A172 (cell line): ENCODE results near the gene SPOCK1. TPM values are rescaled to one million over a fixed set of nuclear protein-coding genes. Genes with fewer than 3 reads are reported as not detected.
A peak's percentile ranks its signal among the peaks of the same experiment; 100 is the strongest.

ENCODE experiments used
- DNase-seq: peaks from one replicate; pipeline ENCODE4 v3.0.0-alpha.2; 2015; ENCODE audit warnings: low spot score
- total RNA-seq: library from RNA; depleted of rRNA; stranded (reverse); fragments of >200 nt; shearing (Covaris generic); gene quantifications from 2 replicates; pipeline ENCODE4 v1.2.3, GENCODE V29; 2014

SPOCK1 gene
- total RNA-seq, 1 experiment from 2014 or later: 6.5 TPM

DNA sequence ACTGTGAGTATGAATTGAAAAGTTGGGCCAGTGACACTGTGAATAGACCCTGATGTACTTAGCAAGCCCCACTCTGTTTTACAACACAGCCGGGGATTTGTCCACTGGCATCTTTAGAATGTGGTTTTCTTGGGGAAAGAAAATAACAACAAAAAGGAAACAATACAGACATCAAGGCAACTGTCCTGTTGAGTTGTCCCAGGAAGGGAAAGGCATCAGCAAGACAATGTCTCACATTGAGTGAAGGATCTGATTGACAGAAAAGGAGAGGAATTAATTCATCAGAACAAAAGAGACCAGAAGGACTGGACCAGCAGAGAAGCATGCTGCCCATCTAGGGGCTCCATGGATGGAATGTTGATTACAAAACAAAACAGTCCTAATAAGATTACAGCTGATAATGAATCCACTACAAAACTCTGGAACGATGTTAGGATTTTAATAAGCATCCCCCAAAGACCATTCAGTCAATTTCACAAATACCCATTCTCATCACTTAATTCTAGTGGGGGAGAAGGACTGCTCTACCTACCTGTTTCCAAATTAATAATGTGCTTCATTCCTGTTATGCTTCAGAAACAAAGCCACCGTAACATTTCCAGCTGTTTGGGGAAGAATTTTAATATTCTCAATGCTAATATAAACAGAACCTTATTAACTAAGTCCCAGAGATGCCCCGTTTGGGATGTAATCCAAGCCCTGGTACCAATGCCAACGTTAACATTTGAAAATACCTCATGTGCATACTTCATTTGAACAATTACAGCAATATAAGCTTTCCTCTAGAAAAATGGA lies 298.0 kb downstream of the SPOCK1 start:
- no peak for DNase-seq

DNA sequence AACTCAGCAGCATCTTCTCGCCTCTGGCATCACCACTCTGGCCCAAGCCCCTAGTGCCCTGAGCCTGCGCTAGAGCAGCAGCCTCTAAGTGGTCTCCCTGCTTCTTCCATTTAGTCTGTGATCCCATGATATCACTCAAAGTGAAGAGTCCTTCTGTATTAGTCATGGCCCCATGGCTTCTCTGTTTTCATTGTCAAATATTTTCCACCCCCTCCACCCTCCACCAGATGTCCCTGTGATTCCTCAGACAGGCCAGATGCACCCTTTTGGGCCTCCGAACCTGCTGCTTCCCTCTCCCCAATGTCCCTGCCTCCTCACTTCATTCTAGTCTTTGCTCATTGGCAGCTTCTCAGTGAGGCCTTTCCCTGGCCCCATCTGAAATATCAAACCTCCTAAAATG lies 299.2 kb downstream of the SPOCK1 start:
- peak; percentile 32 for DNase-seq

DNA sequence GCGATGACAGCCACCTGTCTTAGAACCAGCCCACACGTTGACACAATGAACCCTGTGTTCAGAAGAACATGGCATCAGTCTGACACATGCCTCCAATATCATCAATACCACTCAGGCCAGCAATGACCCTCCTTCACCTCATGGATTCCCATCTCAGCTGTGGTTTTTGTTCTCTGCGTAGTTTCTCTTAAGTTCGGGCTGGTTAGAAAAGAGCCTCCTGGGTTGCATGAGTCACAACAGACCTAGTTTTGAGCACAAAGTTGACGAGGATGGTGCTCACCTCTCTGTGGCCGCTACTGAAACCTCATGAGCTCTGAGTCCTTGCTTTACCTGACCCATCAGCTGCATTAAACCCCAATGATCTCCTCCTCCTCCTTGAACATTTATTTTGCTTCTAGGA lies 299.9 kb downstream of the SPOCK1 start:
- no peak for DNase-seq

DNA sequence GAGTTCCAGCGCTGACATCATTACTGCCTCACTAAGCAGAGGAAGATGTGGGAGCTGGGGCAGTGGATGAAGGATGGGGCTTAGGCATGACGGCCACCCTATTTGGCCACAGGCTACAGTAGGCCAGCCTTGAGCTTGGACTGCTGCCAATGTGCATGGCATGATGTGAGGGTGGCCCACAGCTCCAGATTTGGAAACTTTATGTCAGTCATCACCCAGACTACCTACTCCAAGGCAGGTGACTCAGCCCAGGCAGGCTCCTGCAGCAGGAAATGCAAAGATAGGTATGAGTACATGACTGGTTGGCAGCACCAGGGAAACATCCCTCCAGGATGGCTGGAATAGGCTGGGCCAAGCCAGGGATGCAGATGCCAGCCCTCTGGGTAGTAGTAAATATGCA lies 303.6 kb downstream of the SPOCK1 start:
- peak; percentile 21 for DNase-seq

DNA sequence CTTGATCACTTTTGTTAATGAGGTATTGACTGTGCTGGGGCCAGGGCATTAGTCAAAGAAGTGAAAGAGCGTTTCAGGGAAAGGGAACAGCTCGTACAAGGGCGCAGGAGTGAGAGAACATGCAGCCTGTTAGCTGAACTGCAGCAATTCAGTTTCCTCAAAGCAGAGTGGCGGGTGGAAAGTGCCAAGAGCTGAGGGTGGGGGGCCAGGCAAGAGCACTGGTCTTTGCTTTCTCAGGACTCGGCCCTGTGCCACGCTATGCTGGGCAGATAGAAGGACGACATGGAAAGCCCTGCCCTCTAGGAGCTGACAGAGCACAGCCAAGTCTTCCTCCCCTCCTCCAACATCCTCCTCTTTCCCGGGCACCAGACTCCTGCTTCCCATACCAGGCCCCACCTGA lies 304.8 kb downstream of the SPOCK1 start:
- DNase-seq: no peak

DNA sequence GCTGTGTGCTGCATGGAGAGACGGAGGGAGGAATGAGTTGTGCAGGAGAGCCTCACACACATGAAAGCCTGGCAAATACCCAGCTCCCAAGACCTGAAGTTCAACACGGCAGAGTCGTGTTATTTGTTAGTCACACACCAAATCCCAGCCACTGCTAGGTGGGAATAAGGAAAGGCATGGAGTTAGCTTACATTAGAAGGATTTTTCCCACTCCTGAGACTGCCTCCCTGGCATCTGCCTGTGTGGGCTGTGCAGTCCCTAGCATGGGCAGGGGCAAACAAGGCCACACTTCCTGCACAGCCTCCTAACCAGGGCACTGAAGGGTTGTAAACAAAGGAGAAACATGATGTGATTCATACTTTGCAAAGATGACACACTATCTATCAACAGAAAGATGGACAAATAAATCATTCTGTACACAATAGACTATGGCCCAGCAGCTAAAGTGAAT lies 306.8 kb downstream of the SPOCK1 start:
- peak; percentile 9 for DNase-seq

DNA sequence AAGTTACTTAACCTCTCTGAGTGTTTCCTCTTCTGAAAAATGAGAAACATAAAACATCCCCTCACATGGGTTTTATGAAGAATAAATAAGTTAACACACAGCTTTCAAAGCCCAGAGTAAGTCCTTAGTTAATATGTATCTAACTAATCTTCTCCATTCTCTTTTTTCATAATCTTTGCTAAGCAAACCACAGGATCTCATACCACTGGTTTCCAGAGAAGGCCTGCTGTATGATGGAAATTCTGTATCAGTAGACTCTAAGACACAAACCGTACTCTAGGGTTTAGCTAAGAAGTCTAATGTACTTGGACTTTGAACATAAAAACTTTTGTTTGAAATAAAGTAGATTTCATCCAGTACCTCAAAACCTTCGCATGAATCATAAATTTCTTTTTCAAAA lies 307.9 kb downstream of the SPOCK1 start:
- DNase-seq: no peak

DNA sequence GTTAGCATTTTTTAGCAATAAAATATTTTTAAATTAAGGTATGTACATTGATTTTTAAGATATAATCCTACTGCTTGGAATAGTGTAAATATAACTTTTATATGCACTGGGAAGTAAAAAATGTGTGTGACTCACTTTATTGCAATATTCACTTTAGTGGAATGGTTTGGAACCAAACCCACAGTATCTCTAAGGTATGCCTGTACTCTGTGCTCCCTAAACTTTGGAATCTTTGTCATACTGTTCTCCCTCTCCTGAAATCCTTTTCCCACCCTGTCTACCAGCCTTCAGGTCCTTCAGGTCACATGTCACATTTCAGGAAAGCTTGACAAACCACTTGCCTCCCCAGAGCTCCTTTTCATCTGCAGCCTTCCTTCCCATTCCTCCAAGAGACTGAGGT lies 308.7 kb downstream of the SPOCK1 start:
- peak; percentile 14 for DNase-seq

DNA sequence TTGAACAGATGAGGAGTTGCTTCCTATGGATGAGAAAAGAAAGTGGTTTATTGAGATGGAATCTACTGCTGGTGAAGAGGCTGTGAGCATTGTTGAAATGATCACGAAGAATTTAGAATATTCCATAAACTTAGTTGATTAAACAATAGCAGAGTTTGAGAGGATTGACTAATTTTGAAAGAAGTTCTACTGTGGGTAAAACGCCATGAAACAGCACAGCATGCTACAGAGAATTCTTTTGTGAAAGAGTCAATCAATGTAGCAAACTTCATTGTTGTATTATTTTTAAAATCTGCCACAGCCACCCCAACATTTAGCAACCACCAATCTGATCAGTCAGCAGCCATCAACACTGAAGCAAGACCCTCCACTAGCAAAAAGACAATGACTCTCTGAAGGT lies 309.1 kb downstream of the SPOCK1 start:
- DNase-seq: no peak

DNA sequence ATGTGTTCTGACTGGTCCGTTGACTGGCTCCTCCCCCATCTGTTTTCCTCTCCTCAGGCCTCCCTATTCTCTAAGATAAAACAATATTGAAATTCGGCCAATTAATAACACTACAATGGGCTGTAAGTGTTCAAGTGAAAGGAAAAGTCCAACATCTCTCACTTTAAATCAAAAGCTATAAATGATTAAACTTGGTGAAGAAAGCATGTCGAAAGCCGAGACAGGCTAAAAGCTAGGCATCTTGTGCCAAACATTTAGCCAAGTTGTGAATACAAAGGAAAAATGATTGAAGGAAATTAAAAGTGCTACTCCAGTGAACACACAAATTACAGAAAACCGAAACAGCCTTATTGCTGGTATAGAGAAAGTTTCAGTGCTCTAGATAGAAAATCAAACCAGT lies 310.6 kb downstream of the SPOCK1 start:
- DNase-seq: no peak

DNA sequence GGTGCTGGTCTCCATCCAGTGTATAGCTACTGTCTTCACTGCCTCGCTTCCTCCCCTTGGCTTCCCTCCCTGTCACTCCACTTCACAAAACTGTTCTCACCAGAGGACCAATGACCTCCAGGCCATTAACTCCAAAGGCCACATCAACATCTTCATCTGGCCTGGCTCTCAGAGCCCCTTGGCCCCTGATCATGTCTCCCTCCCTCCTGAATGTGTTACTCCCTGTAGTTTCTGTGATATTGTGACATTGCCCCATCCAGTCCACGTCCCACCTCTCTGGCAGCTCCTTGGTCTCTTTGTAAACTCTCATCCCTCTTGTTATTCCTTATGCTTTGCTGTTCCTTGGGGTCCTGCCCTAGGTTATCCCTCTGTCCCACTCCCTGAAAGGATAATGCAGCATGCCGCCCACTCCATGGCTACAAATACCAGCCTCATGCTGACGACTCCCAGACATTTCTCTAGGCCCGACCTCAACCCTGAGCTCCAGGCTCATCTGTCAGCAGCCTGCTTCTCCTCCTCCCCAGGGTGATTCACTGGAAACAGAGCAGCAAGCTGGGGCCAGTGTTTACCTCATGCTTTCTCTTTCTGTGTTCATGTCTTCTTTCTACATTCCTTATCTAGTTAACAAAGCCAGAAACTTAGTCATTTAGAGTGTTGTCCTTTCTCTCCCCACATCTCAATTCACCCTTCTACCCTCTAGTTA lies 312.2 kb downstream of the SPOCK1 start:
- peak; percentile 14 for DNase-seq

DNA sequence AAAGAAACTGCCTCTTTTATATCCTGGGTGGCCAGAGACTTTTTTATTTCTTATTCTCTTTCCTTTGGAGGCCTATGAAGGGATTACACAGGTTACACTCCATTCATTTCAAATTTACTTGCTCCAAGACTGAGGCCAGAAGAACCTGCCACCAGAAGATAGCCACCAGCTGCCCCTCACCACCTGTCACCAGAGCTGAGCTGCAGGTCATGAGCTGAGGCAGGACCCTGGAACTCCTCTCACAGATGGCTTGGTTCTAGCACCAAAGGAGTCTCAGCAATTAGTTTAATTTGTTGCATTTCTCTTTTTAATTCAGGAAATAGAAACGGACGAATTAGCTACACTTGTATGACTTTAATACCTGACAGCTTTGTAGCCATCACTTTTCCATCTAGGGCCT lies 313.9 kb downstream of the SPOCK1 start:
- DNase-seq: no peak

DNA sequence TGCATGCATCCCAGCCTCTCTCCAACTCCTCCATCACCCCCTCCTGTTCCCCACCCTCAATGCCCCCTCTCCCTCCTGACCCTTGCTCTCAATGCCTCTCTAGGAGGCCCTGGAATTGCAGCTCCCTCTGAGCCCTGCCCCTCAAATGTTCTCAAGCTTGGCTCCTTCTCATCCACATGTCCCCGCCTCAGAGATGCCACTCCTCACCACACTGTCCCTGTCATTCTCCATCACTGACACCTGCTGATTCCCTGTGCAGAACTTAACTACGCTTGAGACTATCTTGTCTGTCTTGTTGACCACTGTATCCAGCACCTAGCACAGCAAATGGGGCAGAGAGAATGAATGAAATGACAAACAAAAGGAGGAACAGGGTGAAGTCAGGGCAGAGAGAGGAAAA lies 314.4 kb downstream of the SPOCK1 start:
- DNase-seq: no peak

DNA sequence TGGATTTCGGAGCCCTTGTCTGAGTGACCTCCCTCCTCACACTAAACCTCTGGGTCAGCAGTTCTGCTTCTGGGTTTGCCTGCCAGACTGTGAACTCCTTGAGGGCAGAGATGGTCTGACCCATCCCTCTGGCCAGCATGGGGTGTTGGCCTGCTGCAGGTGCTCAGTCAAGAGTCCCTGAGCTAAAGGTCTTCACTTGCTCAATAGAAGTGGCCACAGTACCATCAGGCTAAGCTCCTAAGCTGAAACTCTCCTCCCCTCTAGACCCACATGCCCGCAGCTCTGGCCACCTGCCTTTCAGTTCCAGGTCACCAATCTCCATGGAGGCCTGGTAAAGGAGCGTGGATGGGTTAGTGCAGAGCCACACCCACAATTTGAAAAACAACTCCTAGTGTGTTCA lies 316.6 kb downstream of the SPOCK1 start:
- DNase-seq: no peak

DNA sequence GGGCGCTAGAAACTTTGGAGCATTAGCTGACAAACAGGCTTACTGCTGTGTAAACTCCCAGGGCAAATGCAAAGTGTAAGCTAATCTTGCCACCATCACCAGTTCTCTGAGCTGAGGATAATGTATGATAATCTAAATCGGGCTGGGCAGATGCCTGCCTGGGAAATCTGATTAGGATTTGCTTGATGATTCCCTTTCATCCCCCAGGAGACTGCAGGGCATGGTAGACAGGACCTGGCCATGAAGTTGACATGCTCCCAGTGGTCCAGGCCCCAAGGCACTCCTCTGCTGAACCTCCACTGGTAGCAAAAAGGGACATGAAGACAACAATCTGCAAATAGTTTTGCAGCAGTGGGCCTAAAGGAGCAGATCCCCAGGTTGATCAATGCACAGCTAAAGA lies 317.5 kb downstream of the SPOCK1 start:
- no peak for DNase-seq

DNA sequence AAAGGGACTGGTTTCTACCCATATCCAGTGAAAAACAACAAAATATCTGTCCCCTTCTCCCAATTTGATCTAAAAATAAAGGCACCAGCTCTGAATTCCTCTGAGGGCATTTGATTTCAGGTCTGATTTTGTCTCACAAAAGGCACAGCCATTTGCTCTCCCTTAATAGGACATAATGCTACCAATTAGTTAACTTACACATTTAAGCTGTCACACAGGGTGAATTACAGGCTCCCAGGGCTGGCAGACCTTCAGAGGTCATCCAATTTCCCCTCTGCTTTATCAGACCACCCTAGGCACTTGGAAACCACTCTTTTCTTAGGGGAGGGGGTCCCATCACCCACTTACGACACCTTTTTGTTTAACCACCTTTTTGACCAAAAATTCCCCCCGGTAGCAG lies 319.9 kb downstream of the SPOCK1 start:
- DNase-seq: no peak

DNA sequence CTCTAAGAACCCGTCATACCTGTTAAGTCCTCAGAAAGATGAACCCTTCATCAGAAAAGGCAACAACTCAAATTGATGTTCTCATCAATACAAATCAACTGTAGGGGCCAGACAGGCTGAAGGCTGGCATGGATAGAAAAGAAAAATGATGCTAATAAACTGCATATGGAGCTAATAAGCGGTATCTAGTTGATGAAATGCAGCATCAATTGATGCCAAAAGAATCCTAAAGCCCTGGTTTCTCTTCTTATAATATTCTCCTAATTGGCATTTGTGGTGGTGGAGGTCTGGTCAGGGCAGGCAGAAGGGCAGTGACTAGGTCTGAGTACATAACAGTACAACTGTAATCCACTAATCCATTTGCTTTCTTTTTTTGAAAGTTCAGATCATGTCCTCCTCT lies 322.5 kb downstream of the SPOCK1 start:
- DNase-seq: no peak

DNA sequence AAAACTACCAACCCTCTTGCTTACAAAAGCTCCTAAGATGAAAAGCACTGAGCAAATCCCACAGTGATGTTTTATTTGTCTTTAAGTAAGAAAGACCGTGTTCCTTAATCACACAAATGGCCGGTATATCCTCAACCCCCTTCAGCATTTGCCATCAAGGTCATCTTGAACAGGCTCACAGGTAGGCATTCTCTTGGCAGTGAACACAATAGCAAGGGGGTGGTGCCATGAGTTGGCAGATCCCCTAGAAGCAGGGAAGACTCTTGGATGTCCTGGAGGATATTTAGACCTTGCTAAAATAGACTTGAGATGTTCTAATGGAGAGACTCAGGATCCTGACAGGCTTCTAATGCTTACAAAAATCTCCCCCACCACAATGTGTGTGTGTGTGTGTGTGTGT lies 323.0 kb downstream of the SPOCK1 start:
- no peak for DNase-seq

DNA sequence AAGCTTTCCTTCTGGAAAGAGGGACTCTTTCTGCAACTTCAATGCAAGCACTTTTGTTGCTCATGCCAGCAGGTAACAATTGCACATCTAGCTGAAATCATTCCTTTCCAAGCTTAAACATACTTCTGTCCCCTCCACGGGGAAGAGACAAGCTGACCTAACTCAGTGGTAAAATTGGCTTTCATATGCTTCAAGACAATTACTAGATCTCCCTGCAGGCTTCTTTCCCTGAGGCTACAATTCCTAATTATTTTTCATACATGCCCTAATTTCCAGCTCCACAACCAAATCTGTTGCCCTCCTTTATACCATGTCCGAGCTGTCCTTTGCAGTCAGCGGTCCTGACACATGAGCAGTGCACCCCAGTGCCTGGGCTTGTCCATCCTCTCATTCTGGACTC lies 324.9 kb downstream of the SPOCK1 start:
- no peak for DNase-seq

DNA sequence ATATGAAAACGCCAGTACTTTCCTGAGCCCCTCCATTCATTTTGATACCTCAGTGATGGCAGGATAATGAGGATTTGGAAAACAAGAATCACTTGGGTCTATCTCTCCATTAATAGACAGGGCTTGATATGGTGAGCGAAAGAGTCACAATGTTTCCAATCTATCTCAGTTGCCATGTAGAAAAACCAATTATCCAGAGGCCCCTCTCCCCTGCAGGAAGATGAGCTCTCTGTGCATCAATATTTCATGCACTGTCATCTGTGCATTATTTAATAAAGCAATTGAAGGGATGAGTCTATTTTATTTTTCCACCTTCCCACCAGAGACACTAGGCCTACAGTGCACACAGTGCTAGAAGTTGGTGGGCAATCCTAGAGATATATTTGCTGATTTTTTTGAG lies 326.9 kb downstream of the SPOCK1 start:
- no peak for DNase-seq

DNA sequence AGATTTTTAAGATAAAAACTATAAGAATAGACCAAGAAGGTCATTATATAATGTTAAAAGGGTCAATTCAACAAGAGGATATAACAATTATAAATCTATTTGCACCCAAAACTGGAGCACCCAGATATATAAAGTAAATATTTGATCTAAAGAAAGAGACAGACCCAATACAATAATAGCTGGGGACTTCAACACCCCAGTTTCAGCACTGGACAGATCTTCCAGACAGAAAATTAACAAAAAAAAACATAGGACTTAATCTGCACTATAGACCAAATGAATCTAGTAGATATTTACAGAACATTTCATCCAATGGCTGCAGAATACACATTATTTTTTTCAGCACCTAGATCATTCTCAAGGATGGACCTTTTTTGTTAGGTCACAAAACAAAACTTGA lies 331.9 kb downstream of the SPOCK1 start:
- DNase-seq: no peak

DNA sequence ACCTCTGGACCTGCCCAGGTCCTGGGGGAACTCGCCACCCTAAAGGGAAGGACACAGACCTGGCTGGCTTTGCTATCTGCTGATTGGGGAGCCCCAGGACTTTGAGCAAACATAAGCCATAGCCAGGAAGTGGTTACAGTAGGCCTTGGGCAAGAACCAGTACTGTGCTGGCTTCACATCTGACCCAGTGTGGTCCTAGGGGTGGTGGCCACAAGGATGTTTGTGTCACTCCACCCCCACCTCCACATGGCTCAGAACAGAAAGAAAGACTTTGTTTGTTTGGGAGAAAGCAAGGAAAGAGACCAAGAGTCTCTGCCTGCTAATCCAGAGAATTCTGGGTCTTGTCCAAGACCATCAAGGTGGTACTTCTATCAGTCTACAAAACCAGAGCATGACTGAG lies 334.2 kb downstream of the SPOCK1 start:
- DNase-seq: no peak

DNA sequence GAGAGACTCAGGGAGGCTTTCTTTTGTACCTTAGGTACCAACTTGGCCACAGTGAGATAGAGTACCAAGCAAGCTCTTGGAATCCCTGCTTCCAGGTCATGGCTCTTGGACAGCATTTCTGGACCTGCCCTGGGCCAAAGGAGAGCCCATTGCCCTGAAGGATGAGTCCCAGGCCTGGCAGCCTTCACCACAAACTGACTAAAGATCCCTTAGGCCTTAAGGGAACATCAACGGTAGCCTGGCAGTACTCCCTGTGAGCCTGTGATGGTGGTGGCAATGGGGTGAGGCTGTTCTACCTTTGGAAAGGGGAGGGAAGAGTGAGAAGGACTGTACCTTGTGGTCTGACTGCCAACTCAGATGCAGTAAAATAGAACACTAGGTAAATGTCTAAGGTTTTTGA lies 334.6 kb downstream of the SPOCK1 start:
- DNase-seq: no peak

DNA sequence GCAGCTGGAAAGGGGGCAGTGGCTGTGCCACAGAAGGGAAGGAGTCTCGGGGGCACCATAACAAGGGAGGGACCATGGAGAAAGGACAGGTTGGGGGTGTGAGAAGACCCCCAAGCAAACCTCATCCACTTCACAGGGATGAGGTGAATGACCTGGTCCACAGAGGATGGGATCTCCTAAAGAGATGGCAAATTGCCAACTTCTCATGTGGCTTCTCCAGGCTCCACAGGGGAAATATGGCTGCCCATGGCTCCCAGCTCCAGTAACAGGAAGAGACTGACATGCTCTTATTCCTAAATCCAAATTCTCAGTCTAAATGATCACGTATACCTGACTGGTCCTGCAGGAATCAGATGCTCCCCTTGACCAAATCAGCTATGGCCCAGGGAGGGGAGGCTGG lies 340.4 kb downstream of the SPOCK1 start:
- DNase-seq: no peak
